GM19035 (cell line): Measurements from ENCODE around the gene KIAA0825.
"Not testable (repeated sequence)": the region's sequence is repeated elsewhere in the genome, so short reads cannot be mapped to it uniquely, and the experiment has no call there.

Experiments used
- ATAC-seq: cut with Tn5 transposase; IDR thresholded peaks from one replicate; pipeline ENCODE4 v1.9.1; 2021; ENCODE audit not compliant: unreplicated experiment

KIAA0825 gene

DNA sequence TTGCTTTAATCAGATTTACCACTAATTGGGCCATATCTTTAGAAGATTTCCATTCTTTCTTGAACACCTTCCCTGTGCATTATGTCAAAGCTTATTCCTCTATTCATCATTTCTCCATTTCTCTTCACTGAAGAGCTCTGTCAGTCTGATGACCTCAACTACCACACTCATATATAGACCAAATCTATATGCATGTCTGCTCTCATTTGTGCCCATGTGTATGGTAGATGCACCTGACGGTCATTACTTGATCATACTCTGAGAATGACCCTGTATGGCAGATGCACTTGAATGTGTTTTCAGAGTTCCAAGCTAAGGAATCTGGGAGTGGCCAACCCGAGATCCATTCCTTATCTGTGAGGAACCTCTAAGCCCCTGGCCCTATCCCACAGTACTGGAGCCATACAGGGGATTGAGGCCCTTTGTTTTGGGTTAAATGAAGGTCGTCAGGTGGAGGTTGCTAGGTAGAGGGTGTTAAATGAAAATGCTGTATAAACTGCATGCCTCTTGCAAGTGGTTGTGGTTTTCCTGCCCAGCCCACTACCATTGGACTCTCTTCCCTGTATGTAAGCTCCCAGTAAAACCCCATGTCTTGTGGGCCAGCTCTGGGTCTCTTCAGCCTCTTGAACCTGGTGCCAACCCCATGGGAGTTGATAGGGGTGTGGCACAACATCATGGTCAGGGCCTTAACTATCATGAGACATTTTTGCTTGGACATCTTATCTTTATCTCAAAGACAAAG is 229.5 kb downstream of the KIAA0825 start:
- ATAC-seq = no peak

DNA sequence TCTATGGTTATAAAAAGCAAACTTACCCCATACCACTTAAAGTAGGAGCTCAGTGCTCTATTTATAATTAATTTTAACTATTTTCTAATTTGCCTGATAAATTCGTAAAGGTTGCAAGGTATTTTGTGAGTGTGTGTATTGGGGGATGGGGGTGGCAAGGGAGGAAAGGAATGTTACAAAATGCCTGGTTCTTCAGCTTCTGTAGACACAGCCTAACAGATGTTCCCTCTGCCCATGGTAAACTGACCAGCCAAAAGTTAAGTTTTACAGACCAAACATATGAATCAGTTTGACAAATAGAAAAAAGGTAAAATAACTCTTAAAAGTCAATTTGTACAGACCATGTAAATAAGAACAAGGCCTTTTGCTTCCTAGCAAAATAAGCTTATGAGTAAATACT is 232.6 kb downstream of the KIAA0825 start:
- no peak for ATAC-seq

GRCh38 chr5:94378062-94378461 is 240.3 kb downstream of the KIAA0825 start:
- no peak for ATAC-seq

- no peak for ATAC-seq
Measured at GRCh38 chr5:94376672-94377345, 241.6 kb downstream of the KIAA0825 start.

GRCh38 chr5:94375801-94376200 is 242.6 kb downstream of the KIAA0825 start:
- ATAC-seq = no peak

DNA sequence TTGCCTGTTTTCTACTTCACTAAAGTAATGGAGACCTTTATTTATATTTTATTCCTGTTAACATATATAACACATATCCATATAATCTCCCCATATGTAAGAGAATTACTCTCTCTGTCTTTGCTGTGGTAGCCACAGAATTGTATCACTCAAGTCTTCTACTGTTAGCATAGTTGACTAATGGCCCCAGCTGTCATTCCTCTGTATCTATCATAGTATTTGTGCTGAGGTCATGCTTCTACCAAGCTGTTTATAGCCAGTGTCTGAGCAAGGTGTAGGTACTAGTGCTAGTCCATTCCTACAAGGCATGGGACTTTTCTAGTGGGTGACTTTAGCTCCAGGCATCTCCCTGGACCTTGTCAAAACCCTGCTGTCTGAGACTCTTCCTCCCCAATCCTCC is 244.1 kb downstream of the KIAA0825 start:
- no peak for ATAC-seq

- ATAC-seq = no peak
Measured at GRCh38 chr5:94367900-94368299, 250.5 kb downstream of the KIAA0825 start.

DNA sequence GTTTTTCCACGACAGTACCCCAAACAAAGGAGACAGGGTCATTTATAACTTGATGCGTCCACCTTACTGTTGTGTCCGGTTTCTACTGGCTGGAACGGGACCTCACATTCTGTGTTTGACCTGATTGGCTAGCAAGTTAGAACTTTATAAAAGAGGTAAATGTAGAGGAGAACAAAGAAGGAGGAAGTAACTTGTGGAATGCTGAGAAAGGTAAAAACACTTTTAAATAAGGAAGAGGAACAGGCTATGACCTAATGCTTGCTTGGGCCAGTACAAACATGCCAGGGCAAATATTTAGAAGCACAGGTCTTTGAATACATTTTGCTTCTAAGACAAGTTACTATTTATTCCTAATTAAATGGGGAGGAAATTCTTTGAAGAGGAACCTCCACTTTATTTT is 251.6 kb downstream of the KIAA0825 start:
- no peak for ATAC-seq

DNA sequence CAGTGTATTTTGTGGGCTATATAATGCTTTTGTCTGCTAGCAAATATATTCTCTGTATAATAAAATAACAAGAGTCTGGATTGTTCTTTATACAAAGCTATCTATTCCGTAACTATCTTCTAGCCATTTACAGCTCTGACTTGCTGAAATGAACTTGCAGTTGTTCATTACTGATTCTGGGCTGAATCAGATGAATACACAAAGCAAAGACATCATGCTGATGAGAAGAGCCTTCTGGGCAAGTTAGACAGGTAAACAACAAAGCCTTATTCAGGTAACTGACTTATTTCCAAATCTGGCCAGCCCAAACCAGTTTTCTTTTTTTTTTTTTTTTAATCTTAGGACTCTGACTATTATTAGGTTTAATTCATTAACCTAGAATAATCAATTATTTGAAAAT is 255.5 kb downstream of the KIAA0825 start:
- no peak for ATAC-seq

- no peak for ATAC-seq
Measured at GRCh38 chr5:94361832-94362796, 256.3 kb downstream of the KIAA0825 start.

DNA sequence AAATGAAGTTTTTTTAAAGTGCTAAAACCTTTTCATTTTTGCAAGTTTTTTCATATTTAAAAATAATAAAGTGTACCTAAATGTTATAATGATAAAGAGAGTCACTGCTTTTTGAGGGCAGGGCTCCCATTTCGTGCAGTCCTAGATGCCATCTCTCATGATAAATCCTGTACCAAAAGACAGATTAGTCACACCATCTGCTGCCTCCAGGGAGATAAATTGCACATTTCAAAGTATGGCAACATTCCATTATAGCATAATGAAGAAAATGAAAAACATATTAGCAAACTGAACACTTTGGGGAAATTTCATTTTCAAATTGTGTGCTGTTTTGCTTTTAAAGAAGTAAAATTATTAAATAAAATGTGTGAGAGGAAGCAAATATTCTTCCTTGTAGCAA is 257.2 kb downstream of the KIAA0825 start:
- ATAC-seq = no peak

DNA sequence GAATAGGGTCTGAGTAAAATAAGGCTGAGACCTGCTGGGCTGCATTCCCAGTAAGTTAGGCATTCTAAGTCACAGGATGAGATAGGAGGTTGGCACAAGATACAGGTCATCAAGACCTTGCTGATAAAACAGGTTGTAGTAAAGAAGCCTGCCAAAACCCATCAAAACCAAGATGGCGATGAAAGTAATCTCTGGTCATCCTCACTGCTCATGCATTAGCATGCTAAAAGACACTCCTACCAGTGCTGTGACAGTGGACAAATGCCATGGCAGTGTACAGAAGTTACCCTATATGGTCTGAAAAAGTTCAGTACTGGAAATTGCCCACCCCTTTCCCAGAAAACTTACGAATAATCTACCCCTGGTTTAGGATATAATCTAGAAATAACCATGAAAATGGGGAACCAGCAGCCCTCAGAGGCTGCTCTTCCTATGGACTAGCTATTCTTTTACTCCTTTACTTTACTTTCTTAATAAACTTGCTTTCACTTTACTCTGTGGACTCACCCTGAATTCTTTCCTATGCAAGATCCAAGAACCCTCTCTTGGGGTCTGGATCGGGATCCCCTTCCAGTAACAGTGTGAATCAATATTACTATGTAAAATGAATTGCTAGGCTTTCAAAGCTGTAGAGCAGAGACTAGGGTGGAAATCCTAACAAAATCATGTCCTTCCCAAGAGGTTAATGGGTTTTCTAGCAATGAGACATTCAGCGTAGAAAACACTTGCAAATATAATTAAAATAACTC is 257.8 kb downstream of the KIAA0825 start:
- no peak for ATAC-seq

DNA sequence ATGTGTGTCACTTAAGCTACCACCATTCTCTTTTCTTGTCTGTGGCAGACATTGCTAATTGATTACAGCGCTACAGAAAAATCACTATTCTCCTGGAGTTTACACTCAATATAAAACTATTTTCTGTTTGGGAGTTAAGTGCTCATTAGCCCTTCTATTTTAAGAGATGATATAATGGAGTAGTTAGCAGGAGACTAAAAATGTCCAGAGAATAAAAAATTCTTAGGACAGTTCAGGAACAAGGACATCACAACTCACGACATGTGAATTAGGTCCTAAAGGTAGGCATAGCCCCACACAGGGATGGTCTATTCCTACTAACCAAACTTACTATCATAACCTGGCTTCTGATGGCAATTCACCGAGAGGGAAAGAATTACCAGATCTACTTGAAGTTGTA is 258.5 kb downstream of the KIAA0825 start:
- ATAC-seq = no peak

DNA sequence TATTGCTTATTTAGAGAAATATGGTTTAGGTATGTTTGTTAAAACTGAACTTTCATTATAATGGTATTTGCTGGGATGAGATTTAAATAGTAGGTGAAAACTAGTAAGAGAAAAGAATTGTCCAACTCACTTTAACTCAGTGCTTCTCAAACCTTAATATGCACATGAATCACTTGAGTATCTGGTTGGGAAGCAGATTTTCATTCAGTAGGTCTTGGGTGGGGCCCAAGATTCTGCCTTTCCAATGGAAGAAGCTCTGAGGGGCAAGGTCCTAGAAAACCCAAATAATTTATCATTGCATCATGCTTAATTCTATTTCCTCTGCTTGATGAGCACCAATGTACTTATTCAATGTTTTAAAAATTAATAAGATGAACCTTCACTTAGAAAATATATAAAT is 262.6 kb downstream of the KIAA0825 start:
- ATAC-seq = no peak

- not testable (repeated sequence) for ATAC-seq
Measured at GRCh38 chr5:94354837-94355485, 263.4 kb downstream of the KIAA0825 start.

DNA sequence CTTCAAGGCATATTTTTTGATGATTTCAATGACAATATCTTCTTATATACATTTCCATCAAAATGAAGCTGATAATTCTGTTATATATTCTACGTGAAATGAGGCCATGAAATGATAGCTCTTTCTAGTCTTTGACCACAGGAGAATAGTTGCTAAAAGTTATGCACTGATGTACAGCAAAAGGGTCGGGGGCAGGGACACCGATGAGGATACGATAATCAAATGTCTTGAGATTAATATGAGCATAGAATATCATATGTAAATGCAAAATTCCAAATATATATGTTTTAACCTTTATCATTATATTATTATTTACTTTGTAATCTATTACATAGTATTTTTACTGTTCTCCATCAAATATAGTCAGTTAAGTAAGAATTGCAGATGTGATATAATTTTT is 264.8 kb downstream of the KIAA0825 start:
- ATAC-seq = no peak

- no peak for ATAC-seq
Measured at GRCh38 chr5:94347130-94347529, 271.3 kb downstream of the KIAA0825 start.

GRCh38 chr5:94345257-94345656 is 273.1 kb downstream of the KIAA0825 start:
- no peak for ATAC-seq

- no peak for ATAC-seq
Measured at GRCh38 chr5:94337617-94338016, 280.8 kb downstream of the KIAA0825 start.

GRCh38 chr5:94335936-94336335 is 282.5 kb downstream of the KIAA0825 start:
- ATAC-seq = no peak
